ENCODE measurements around the gene CCL2. TPM values are rescaled to one million over a fixed set of nuclear protein-coding genes. Genes with fewer than 3 reads are reported as not detected.

CCL2 gene
- total and polyA plus RNA-seq, 2 of the 8 experiments (the other 6 are each of a cell fraction or from before 2014, with no cell fraction given), result 3.0 to 3.7 TPM

GRCh38 chr17:34287875-34288274, 32.8 kb downstream of the CCL2 start (continued):
- TF ChIP-seq CHD7 (IDR thresholded peaks at IDR 0.05; ENCODE audit: insufficient replicate concordance, low read length) (no peak), SP4 (IDR thresholded peaks at IDR 0.05; ENCODE audit: low read length) (no peak), TCF12 (IDR thresholded peaks at IDR 0.05; ENCODE audit: low read depth, low read length) (no peak), SP1 (IDR thresholded peaks at IDR 0.05; ENCODE audit: low read depth, low read length) (no peak), POU5F1 (IDR thresholded peaks at IDR 0.05; ENCODE audit: low read depth, low read length) (no peak), CHD1 (IDR thresholded peaks at IDR 0.05; ENCODE audit: low read depth, low read length) (no peak), KDM4A (IDR thresholded peaks at IDR 0.05; ENCODE audit: low read depth, low read length, severe bottlenecking) (no peak), TAF7 (optimal IDR thresholded peaks at IDR 0.05; ENCODE audit: borderline replicate concordance, low read depth, low read length) (no peak), E2F6 (IDR thresholded peaks at IDR 0.05) (no peak), EP300 (IDR thresholded peaks at IDR 0.05; ENCODE audit: borderline replicate concordance in 1 of 2, low read depth in 2 of 2, low read length in 2 of 2) (no peak), JUN (IDR thresholded peaks at IDR 0.05; ENCODE audit: low read depth, low read length) (no peak), RXRA (IDR thresholded peaks at IDR 0.05; ENCODE audit: insufficient read depth, low read depth, low read length) (no peak)
